Measurements from ENCODE around the gene PSMB3. TPM values are rescaled to one million over a fixed set of nuclear protein-coding genes. Genes with fewer than 3 reads are reported as not detected.

The PSMB3 gene
- total RNA-seq, 6 experiments from 2014 or later: 85.2 to 183 (median 120) TPM

DNA sequence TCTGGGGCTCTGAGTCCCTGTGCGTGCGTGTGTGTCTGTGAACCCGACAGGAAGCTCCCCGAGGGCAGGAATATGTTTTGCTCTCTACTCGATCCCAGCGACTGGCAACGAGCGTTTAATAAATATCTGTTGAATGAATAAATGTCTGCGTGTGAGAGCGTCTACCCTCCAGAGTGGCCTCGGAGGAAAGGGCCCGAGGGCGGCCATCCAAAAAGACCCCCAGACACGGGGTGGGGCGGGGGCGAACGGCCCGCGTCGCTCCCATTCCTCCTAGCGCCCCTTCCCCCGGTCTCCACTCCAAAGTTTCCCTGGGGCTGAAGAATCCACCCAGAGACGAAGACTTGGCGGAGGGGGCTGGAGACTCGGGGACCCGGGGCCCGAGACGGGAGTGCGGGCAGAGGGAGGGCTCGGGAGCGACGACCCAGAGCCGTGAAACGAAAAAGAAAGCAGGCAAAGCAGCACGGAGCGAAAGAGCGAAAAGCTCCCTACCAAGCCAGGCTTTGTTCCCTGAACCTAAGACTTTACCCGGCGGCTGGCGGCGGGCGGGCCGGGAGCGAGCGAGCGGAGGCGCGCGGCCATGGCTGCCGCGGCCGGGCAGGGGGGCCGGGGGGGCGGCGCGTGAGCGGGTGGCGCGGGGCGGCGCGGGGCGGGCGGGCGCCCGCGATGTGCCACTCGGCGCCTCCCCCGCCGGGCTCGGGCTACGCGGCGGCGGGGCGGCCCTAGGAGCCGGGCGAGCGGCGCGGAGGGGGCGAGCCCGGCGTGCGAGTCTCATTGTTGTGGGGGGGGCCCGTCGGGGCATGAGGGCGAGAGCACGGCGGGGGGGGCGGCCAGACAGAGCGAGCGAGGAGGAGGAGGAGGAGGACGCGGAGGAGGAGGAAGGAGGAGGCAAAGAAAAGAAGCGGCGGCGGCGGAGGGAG is 47.7 kb upstream of the PSMB3 start, which contains the start of gene MLLT6:
TSS of gene MLLT6 (plus strand) at position 668 of the 917 bp plus-strand sequence. CDS start 360 bp downstream, outside the sequence.
- DNase-seq: peak; percentile 74 to 81 (median 79)
- intact Hi-C loops (cut with DNase I): no loop called here
- peak within 1 kb of the TSS; percentile 91 to 94 (median 93) for H3K27ac ChIP-seq

DNA sequence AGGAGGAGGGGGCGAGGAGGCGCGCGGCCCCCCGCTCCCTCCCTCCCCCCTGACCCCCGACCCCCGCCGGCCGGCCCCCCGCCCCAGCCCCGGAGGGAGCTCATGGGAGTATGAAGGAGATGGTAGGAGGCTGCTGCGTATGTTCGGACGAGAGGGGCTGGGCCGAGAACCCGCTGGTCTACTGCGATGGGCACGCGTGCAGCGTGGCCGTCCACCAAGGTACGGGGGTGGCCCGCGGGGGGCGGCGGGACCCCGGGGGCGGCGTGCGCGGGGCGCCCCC is 47.1 kb upstream of the PSMB3 start:
- H3K4me1 ChIP-seq: peaks cover 0 to 14% (median 6%) of the 10 kb centered on the region in 4 donors
- no CpG with 5 or more reads among the region's 32 CpGs for WGBS (ENCODE audit: insufficient coverage, low coverage, low lambda C conversion rate, missing lambda C conversion rate)
- no peak for TF ChIP-seq POLR2A (IDR thresholded peaks at IDR 0.05)

More for the DNA sequence above, 47.7 kb upstream of the PSMB3 start, which contains the start of gene MLLT6:
- no peaks in the 10 kb centered on the region for H3K9me3 ChIP-seq
- TF ChIP-seq, protein P1, sequence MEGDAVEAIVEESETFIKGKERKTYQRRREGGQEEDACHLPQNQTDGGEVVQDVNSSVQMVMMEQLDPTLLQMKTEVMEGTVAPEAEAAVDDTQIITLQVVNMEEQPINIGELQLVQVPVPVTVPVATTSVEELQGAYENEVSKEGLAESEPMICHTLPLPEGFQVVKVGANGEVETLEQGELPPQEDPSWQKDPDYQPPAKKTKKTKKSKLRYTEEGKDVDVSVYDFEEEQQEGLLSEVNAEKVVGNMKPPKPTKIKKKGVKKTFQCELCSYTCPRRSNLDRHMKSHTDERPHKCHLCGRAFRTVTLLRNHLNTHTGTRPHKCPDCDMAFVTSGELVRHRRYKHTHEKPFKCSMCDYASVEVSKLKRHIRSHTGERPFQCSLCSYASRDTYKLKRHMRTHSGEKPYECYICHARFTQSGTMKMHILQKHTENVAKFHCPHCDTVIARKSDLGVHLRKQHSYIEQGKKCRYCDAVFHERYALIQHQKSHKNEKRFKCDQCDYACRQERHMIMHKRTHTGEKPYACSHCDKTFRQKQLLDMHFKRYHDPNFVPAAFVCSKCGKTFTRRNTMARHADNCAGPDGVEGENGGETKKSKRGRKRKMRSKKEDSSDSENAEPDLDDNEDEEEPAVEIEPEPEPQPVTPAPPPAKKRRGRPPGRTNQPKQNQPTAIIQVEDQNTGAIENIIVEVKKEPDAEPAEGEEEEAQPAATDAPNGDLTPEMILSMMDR (IDR thresholded peaks at IDR 0.05): no peak
- peak; percentile 25 for TF ChIP-seq POLR2A (IDR thresholded peaks at IDR 0.05)
- peak; percentile 4 to 39 (median 26) for ATAC-seq
- H3K36me3 ChIP-seq: peaks cover 0 to 5% (median 2%) of the 10 kb centered on the region in 4 donors
- WGBS (ENCODE audit: insufficient coverage, low coverage, low lambda C conversion rate, missing lambda C conversion rate): under 1% methylated on average over 59 of the region's 100 CpGs
- H3K4me1 ChIP-seq: peaks cover 0 to 14% (median 6%) of the 10 kb centered on the region in 4 donors
- H3K27me3 ChIP-seq: no peaks in the 10 kb centered on the region
- peak within 1 kb of the TSS; percentile 75 to 86 (median 82) for H3K4me3 ChIP-seq

DNA sequence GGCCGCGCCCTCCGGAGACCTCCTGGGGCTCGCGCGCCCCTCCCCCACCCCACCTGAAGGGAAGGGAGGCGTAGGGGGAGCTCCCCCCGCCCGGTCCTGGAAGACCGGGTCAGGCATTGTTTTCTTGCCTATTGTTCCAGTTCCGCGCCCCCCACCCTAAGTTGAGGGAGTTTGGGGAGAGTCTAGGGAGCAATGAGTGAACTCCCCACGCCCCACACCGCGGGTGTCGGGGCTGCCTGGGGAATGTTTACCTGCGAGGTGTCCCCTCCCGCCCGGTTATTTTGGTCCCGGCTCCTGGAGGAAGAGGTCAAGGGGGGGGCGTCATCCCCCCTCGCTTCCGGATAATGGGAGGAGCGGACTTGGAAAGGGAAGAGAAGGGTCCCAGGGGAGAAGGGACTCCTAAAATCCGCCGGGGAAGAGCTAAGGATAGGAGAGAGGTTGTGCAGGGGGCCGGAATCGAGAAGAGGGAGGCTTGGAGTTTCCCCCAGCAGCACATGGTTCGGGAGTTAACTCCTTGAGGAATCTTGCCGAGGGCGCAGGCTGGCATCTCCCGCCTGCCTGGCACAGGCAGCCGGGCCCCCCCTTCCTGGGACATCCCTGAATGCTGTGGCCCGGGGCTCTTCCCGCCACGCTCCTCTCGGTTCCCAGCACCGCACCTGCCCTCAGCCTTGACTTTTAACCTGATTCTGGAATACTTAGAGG is 46.6 kb upstream of the PSMB3 start:
- TF ChIP-seq, protein P1 (IDR thresholded peaks at IDR 0.05): no peak
- TF ChIP-seq POLR2A (IDR thresholded peaks at IDR 0.05): no peak
- peaks cover 0 to 6% (median 3%) of the 10 kb centered on the region in 4 donors for H3K36me3 ChIP-seq

More for the DNA sequence above, 47.1 kb upstream of the PSMB3 start:
- H3K27ac ChIP-seq: peak overlapping the region; percentile 40 to 93 (median 78)
- intact Hi-C loops (cut with DNase I): no loop called here
- peaks cover 0 to 6% (median 3%) of the 10 kb centered on the region in 4 donors for H3K36me3 ChIP-seq
- H3K27me3 ChIP-seq: no peaks in the 10 kb centered on the region
- DNase-seq (peak in 2 of 3 donors; percentile 49 to 50), ATAC-seq (no peak)
- H3K9me3 ChIP-seq: no peaks in the 10 kb centered on the region
- H3K4me3 ChIP-seq: peak overlapping the region; percentile 55 to 82 (median 57)

DNA sequence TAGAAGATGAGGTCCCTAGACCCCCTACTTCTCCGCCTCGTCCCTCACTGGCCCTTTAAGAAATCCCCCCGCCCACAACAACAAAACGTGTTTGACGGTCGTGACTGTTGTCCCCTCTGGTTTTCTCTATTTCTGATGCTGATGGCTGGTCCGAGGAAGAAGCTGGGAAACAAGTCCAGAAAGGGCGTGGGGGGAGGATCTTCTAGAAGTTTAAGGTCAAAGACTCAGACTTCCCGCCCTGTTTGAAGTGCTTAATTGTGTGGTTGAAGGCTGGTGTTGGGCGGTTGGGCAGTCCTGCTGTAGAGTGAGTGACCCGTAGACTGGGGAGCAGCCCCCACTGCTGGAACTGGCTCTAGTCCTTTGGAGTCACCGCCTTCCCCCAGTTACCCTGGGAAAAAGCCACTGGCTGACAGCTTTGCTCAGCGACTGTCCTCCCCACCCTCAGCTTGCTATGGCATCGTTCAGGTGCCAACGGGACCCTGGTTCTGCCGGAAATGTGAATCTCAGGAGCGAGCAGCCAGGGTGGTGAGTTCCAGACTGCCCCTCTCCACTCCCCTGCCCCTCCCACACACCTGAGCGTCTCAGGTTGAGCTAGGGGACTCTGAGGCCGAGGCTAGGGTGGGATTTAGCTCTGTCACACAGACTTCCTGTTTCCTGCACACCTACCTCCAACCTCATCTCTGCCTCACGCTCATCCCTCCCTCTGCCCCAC is 45.9 kb upstream of the PSMB3 start:
- H3K9me3 ChIP-seq: no peaks in the 10 kb centered on the region
- peaks cover 0 to 7% (median 3%) of the 10 kb centered on the region in 4 donors for H3K4me1 ChIP-seq
- intact Hi-C loops (cut with DNase I): no loop called here
- no peak for ATAC-seq
- H3K27me3 ChIP-seq: no peaks in the 10 kb centered on the region
- H3K4me3 ChIP-seq: peak overlapping the region; percentile 55 to 82 (median 57)
- no peak for TF ChIP-seq POLR2A (IDR thresholded peaks at IDR 0.05)
- TF ChIP-seq, protein P1 (IDR thresholded peaks at IDR 0.05): no peak
- DNase-seq: no peak
- 27% methylated on average over 15 of the region's 20 CpGs for WGBS (ENCODE audit: insufficient coverage, low coverage, low lambda C conversion rate, missing lambda C conversion rate)
- peak overlapping the region in 1 of 3 donors; percentile 78 for H3K27ac ChIP-seq
- H3K36me3 ChIP-seq: peaks cover 0 to 6% (median 3%) of the 10 kb centered on the region in 4 donors

More for the DNA sequence above, 46.6 kb upstream of the PSMB3 start:
- DNase-seq: peak in 1 of 3 donors; percentile 54
- H3K27me3 ChIP-seq: no peaks in the 10 kb centered on the region
- peak overlapping the region; percentile 55 to 82 (median 57) for H3K4me3 ChIP-seq
- no peak for ATAC-seq
- H3K9me3 ChIP-seq: no peaks in the 10 kb centered on the region
- peaks cover 0 to 12% (median 6%) of the 10 kb centered on the region in 4 donors for H3K4me1 ChIP-seq
- peak overlapping the region; percentile 40 to 93 (median 78) for H3K27ac ChIP-seq
- intact Hi-C loops (cut with DNase I): no loop called here
- 3% methylated on average over 22 of the region's 38 CpGs for WGBS (ENCODE audit: insufficient coverage, low coverage, low lambda C conversion rate, missing lambda C conversion rate)

Data from right lobe of liver (tissue), 6 donors.